ENCODE results near the gene HDAC11.
A peak's percentile ranks its signal among the peaks of the same experiment; 100 is the strongest.

Gene HDAC11

GRCh38 chr3:13540297-13540995, 60.3 kb downstream of the HDAC11 start:
- DNase-seq, result no peak

- DNase-seq, result no peak
Measured at GRCh38 chr3:13541691-13542090, 61.6 kb downstream of the HDAC11 start.

- DNase-seq, result no peak
Measured at GRCh38 chr3:13542142-13542541, 62.0 kb downstream of the HDAC11 start.

GRCh38 chr3:13543253-13543652, 63.1 kb downstream of the HDAC11 start:
- no peak for DNase-seq

- no peak for DNase-seq
Measured at GRCh38 chr3:13544293-13544831, 64.3 kb downstream of the HDAC11 start.

GRCh38 chr3:13544951-13545651, 65.0 kb downstream of the HDAC11 start:
- DNase-seq, result no peak

- DNase-seq, result no peak
Measured at GRCh38 chr3:13545952-13546454, 65.9 kb downstream of the HDAC11 start.

GRCh38 chr3:13546667-13547171, 66.6 kb downstream of the HDAC11 start:
- DNase-seq, result no peak

- no peak for DNase-seq
Measured at GRCh38 chr3:13547591-13548371, 67.7 kb downstream of the HDAC11 start.

- peak in 1 of 56 donors; percentile 32 for DNase-seq
Measured at GRCh38 chr3:13548696-13549622, 68.9 kb downstream of the HDAC11 start, which contains the start of gene FBLN2. FBLN2 (plus strand) TSS chr3:13549125; CDS start chr3:13570356, 21,231 bp downstream.

- DNase-seq, result no peak
Measured at GRCh38 chr3:13549623-13550422, 69.7 kb downstream of the HDAC11 start.

GRCh38 chr3:13550423-13550690, 70.3 kb downstream of the HDAC11 start:
- DNase-seq, result no peak

- no peak for DNase-seq
Measured at GRCh38 chr3:13550791-13551360, 70.8 kb downstream of the HDAC11 start.

- DNase-seq, result no peak
Measured at GRCh38 chr3:13552857-13553652, 72.9 kb downstream of the HDAC11 start.

- DNase-seq, result no peak
Measured at GRCh38 chr3:13553686-13554085, 73.6 kb downstream of the HDAC11 start.

- peak in 2 of 56 donors; percentile 13 to 38 for DNase-seq
Measured at GRCh38 chr3:13555753-13556152, 75.6 kb downstream of the HDAC11 start.
